IPS-11a (cell line): ENCODE results near the gene WNT1.
A peak's percentile ranks its signal among the peaks of the same experiment; 100 is the strongest.

Experiments
- H3K4me3 ChIP-seq: one replicate; pipeline ENCODE4 v1.5.1; 2013; ENCODE audit warnings: low read depth, low read length, control low read depth

Gene WNT1

GRCh38 chr12:48960834-48961233 is 17.3 kb upstream of the WNT1 start:
- no peak overlapping the region for H3K4me3 ChIP-seq

- no peak overlapping the region for H3K4me3 ChIP-seq
Observed at GRCh38 chr12:48961331-48961730, 16.8 kb upstream of the WNT1 start.

- no peak overlapping the region for H3K4me3 ChIP-seq
Observed at GRCh38 chr12:48961801-48962200, 16.3 kb upstream of the WNT1 start.

GRCh38 chr12:48965298-48965838 is 12.8 kb upstream of the WNT1 start:
- no peak overlapping the region for H3K4me3 ChIP-seq

- H3K4me3 ChIP-seq = no peak overlapping the region
Observed at GRCh38 chr12:48966177-48966895, 11.8 kb upstream of the WNT1 start.

GRCh38 chr12:48967991-48968390 is 10.1 kb upstream of the WNT1 start:
- no peak overlapping the region for H3K4me3 ChIP-seq

- H3K4me3 ChIP-seq = no peak overlapping the region
Observed at GRCh38 chr12:48968467-48968866, 9.7 kb upstream of the WNT1 start.

- no peak overlapping the region for H3K4me3 ChIP-seq
Observed at GRCh38 chr12:48969160-48969771, 8.9 kb upstream of the WNT1 start.

- H3K4me3 ChIP-seq = peak overlapping the region; percentile 10
Observed at GRCh38 chr12:48969833-48970701, 8.1 kb upstream of the WNT1 start.

- no peak overlapping the region for H3K4me3 ChIP-seq
Observed at GRCh38 chr12:48970702-48971334, 7.3 kb upstream of the WNT1 start.

GRCh38 chr12:48972213-48972951 is 5.7 kb upstream of the WNT1 start:
- H3K4me3 ChIP-seq = no peak overlapping the region

GRCh38 chr12:48972952-48973483 is 5.1 kb upstream of the WNT1 start:
- no peak overlapping the region for H3K4me3 ChIP-seq

GRCh38 chr12:48973531-48973930 is 4.6 kb upstream of the WNT1 start:
- no peak overlapping the region for H3K4me3 ChIP-seq

- no peak overlapping the region for H3K4me3 ChIP-seq
Observed at GRCh38 chr12:48973941-48974673, 4.0 kb upstream of the WNT1 start.

GRCh38 chr12:48977290-48978281 is 536 bp upstream of the WNT1 start:
- no peak overlapping the region for H3K4me3 ChIP-seq

GRCh38 chr12:48978741-48979601 is 849 bp downstream of the WNT1 start:
- no peak overlapping the region for H3K4me3 ChIP-seq
